ENCODE data around the gene ATOH8.

Gene ATOH8

DNA sequence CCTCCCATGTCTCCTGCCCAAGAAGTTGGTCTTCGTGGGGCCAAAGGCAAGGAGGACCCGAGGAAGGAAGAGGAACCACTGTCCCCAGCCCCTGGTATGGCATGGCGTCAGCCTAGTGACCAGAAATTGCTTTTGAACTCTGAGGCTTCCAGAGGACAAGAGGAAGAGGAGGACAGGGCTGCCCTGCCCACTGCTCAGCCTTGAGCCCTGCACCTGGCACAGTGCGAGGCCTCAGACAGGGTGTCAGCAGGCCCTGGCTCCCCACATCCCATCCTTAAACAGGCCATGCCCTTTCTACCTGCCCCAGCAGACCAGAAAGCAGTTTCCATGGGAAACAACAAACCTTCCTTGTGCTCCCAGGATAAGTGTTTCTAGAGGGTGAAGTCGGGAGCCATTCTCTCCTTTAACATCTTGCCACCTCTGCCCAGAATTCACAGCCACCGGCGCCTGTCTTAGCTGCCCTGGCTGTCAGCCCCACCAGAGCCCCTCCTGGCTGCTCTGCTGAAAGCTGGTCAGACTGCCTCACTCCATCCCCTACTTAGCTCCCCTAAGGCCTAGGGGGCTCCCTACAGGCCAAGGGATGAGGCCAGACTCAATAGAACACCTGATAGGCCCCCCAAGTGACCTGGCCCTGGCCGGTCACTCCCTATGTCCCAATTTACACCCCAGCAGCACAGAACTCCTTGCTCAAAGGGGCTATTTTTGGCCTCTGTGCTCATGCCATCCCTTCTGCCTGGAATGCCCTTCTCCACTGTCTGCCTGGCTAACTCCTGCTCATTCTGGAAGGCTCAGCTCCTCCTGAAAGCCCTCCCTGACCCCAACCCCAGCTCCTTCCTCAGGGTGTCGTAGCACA lies 20.6 kb downstream of the ATOH8 start:
- H3K14ac ChIP-seq (ENCODE audit: low read length in 2 of 2) = peak overlapping the region in 1 of 2 experiments; percentile 9
- H3K27ac ChIP-seq (ENCODE audit: low read length, poor library complexity, severe bottlenecking) = no peak overlapping the region
- H3K27me3 ChIP-seq (ENCODE audit: control insufficient read depth in 1 of 2, insufficient read depth in 1 of 2, low read length in 2 of 2) = peaks cover 0 to 15% of the 10 kb centered on the region in 2 experiments
- H3K4me2 ChIP-seq (ENCODE audit: low read length, poor library complexity, severe bottlenecking) = no peak overlapping the region
- H3K36me3 ChIP-seq (ENCODE audit: control insufficient read depth in 1 of 2, insufficient read depth in 2 of 2, low read depth in 1 of 2, low read length in 2 of 2) = peaks cover 4 to 5% of the 10 kb centered on the region in 2 experiments
- no peak overlapping the region for H2AFZ ChIP-seq (ENCODE audit: low read depth, low read length)
- peak overlapping the region; percentile 55 for H2BK15ac ChIP-seq (ENCODE audit: low read depth, poor library complexity, severe bottlenecking)
- peak overlapping the region; percentile 70 for H4K8ac ChIP-seq (ENCODE audit: low read length)
- peak overlapping the region; percentile 64 to 99 for H2BK12ac ChIP-seq (ENCODE audit: low read length in 2 of 2)
- no peak for DNase-seq
- peak overlapping the region; percentile 97 for H4K91ac ChIP-seq (ENCODE audit: low read length)
- no peaks in the 10 kb centered on the region for H3K79me1 ChIP-seq (replicated peaks; ENCODE audit: low read length, poor library complexity, severe bottlenecking)
- H3K9me3 ChIP-seq (ENCODE audit: control insufficient read depth, low read length) = no peaks in the 10 kb centered on the region
- H3K4ac ChIP-seq (ENCODE audit: low read depth in 1 of 2, low read length in 2 of 2) = peak overlapping the region; percentile 26 to 84
- no peak overlapping the region for H3K4me3 ChIP-seq (ENCODE audit: insufficient read depth in 1 of 2, low read depth in 1 of 2, low read length in 2 of 2)
- H3K18ac ChIP-seq (ENCODE audit: low read depth in 1 of 2, low read length in 2 of 2) = peak overlapping the region; percentile 88 to 93
- no peak overlapping the region for H3K9ac ChIP-seq (ENCODE audit: low read length)
- H3K23ac ChIP-seq (ENCODE audit: low read length in 2 of 2) = no peak overlapping the region
- peak overlapping the region; percentile 49 for H2AK5ac ChIP-seq (ENCODE audit: low read length, severe bottlenecking)
- peaks cover 45% of the 10 kb centered on the region for H3K4me1 ChIP-seq (ENCODE audit: control insufficient read depth, insufficient read depth, low read depth, low read length)
- WGBS = 94% methylated on average over 8 of the region's 9 CpGs
- H2BK5ac ChIP-seq (ENCODE audit: low read depth, low read length, poor library complexity, severe bottlenecking) = no peak overlapping the region
- H2BK120ac ChIP-seq (ENCODE audit: low read depth, low read length) = peak overlapping the region; percentile 91

DNA sequence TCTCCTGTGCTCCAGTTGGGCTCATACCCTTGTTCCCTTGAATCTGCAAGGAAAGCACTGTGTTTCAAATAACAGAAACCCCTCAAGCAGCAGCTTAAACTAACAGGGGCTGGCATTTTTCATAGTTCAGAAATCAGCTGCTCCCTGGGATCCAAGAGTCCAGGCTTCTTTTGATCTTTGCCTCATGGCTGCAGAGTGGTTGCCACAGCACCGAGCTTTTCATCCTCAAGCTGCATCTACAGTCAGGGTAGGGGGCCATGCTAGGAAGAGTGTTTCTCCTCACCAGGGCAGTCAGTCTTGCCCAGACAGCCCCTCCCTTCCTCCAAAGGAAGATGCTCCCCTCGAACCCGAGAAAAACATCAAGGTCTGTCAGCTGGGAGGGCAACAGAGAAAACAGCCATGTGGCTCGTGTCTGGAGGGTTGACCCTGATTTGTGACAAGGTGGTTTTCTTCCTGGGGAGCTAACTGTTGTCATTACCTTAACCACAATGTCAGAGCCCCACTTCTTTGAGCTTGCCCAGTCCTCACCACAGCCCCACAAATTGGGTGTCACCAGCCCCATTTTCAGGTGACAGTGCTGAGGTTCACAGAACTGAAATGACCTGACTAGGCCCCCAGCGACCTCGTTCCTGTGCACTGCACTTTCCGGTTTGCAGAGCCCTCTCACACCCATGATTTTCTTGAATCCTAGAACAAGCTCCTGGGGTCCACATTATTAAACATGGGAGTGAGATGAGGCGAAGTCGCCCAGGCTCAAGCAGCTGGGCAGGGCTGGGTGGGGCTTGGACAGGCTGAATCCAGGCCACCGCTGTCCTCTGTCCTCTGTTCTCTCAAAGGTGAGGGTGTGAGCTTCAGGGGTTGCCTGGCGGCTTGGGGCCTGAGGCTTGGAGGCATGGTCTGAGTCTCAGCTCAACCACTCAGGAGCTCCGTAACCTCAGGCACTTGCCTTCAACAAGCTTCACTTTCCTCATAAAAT lies 21.9 kb downstream of the ATOH8 start:
- no peak for DNase-seq
- Histone ChIP-seq H3K23ac (ENCODE audit: low read length in 2 of 2) (no peak overlapping the region), H3K9ac (ENCODE audit: low read length) (no peak overlapping the region), H4K91ac (ENCODE audit: low read length) (no peak overlapping the region), H3K79me1 (replicated peaks; ENCODE audit: low read length, poor library complexity, severe bottlenecking) (no peaks in the 10 kb centered on the region), H2AK5ac (ENCODE audit: low read length, severe bottlenecking) (peak overlapping the region; percentile 6), H2BK5ac (ENCODE audit: low read depth, low read length, poor library complexity, severe bottlenecking) (no peak overlapping the region), H3K4me3 (ENCODE audit: insufficient read depth in 1 of 2, low read depth in 1 of 2, low read length in 2 of 2) (no peak overlapping the region), H2BK120ac (ENCODE audit: low read depth, low read length) (no peak overlapping the region), H4K8ac (ENCODE audit: low read length) (no peak overlapping the region), H3K18ac (ENCODE audit: low read depth in 1 of 2, low read length in 2 of 2) (peak overlapping the region; percentile 23 to 28), H3K14ac (ENCODE audit: low read length in 2 of 2) (no peak overlapping the region), H2BK15ac (ENCODE audit: low read depth, poor library complexity, severe bottlenecking) (no peak overlapping the region), H2BK12ac (ENCODE audit: low read length in 2 of 2) (peak overlapping the region; percentile 67 to 78), H3K27me3 (ENCODE audit: control insufficient read depth in 1 of 2, insufficient read depth in 1 of 2, low read length in 2 of 2) (peaks cover 3 to 20% of the 10 kb centered on the region in 2 experiments), H3K9me3 (ENCODE audit: control insufficient read depth, low read length) (no peaks in the 10 kb centered on the region), H2AFZ (ENCODE audit: low read depth, low read length) (no peak overlapping the region), H3K27ac (ENCODE audit: low read length, poor library complexity, severe bottlenecking) (no peak overlapping the region), H3K36me3 (ENCODE audit: control insufficient read depth in 1 of 2, insufficient read depth in 2 of 2, low read depth in 1 of 2, low read length in 2 of 2) (peaks cover 8 to 11% of the 10 kb centered on the region in 2 experiments), H3K4ac (ENCODE audit: low read depth in 1 of 2, low read length in 2 of 2) (peak overlapping the region in 1 of 2 experiments; percentile 41), H3K4me1 (ENCODE audit: control insufficient read depth, insufficient read depth, low read depth, low read length) (peaks cover 33% of the 10 kb centered on the region), H3K4me2 (ENCODE audit: low read length, poor library complexity, severe bottlenecking) (no peak overlapping the region)
- 92% methylated on average over 10 of the region's 12 CpGs for WGBS

DNA sequence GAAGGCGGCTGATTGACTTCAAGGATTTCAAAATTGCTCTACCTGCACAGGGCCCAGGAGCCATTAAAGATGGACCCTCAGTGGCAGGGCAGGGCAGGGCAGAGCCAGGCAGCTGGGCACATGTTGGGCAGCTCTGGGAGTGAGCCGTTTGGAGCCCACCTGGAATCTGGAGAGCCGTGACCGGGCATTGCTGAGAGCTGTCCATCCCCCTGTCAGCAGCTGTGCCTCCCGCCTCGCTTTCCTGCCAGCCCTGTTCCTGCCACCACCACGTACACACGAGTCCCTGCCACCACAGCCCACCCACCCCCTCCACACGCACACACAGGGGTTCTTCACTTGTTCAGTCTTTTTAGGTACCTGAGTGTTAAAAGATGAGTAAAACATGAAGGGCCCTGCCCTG lies 22.9 kb downstream of the ATOH8 start:
- H3K9ac ChIP-seq (ENCODE audit: low read length) = no peak overlapping the region
- no peak overlapping the region for H4K8ac ChIP-seq (ENCODE audit: low read length)
- no peaks in the 10 kb centered on the region for H3K9me3 ChIP-seq (ENCODE audit: control insufficient read depth, low read length)
- no peak overlapping the region for H2BK15ac ChIP-seq (ENCODE audit: low read depth, poor library complexity, severe bottlenecking)
- no peak overlapping the region for H3K27ac ChIP-seq (ENCODE audit: low read length, poor library complexity, severe bottlenecking)
- no peak overlapping the region for H3K4me2 ChIP-seq (ENCODE audit: low read length, poor library complexity, severe bottlenecking)
- peak overlapping the region; percentile 30 to 67 for H2BK12ac ChIP-seq (ENCODE audit: low read length in 2 of 2)
- no peak overlapping the region for H2BK5ac ChIP-seq (ENCODE audit: low read depth, low read length, poor library complexity, severe bottlenecking)
- peak overlapping the region; percentile 60 for H4K91ac ChIP-seq (ENCODE audit: low read length)
- no peak for DNase-seq
- no peak overlapping the region for H3K4me3 ChIP-seq (ENCODE audit: insufficient read depth in 1 of 2, low read depth in 1 of 2, low read length in 2 of 2)
- H3K79me1 ChIP-seq (replicated peaks; ENCODE audit: low read length, poor library complexity, severe bottlenecking) = no peaks in the 10 kb centered on the region
- 72% methylated on average over 4 of the region's 9 CpGs for WGBS
- peaks cover 11 to 12% of the 10 kb centered on the region in 2 experiments for H3K36me3 ChIP-seq (ENCODE audit: control insufficient read depth in 1 of 2, insufficient read depth in 2 of 2, low read depth in 1 of 2, low read length in 2 of 2)
- H3K18ac ChIP-seq (ENCODE audit: low read depth in 1 of 2, low read length in 2 of 2) = peak overlapping the region; percentile 2 to 16
- no peak overlapping the region for H2AK5ac ChIP-seq (ENCODE audit: low read length, severe bottlenecking)
- no peak overlapping the region for H3K4ac ChIP-seq (ENCODE audit: low read depth in 1 of 2, low read length in 2 of 2)
- H3K27me3 ChIP-seq (ENCODE audit: control insufficient read depth in 1 of 2, insufficient read depth in 1 of 2, low read length in 2 of 2) = peaks cover 5 to 20% of the 10 kb centered on the region in 2 experiments
- H3K4me1 ChIP-seq (ENCODE audit: control insufficient read depth, insufficient read depth, low read depth, low read length) = peaks cover 24% of the 10 kb centered on the region
- no peak overlapping the region for H3K14ac ChIP-seq (ENCODE audit: low read length in 2 of 2)
- H3K23ac ChIP-seq (ENCODE audit: low read length in 2 of 2) = no peak overlapping the region
- H2BK120ac ChIP-seq (ENCODE audit: low read depth, low read length) = no peak overlapping the region
- no peak overlapping the region for H2AFZ ChIP-seq (ENCODE audit: low read depth, low read length)

Data from mesenchymal stem cell (in vitro differentiated cells and primary cell).